T-cell (primary cell): Measurements from ENCODE around the gene USP30. TPM values are rescaled to one million over a fixed set of nuclear protein-coding genes. Genes with fewer than 3 reads are reported as not detected.
"Not testable (repeated sequence)": the region's sequence is repeated elsewhere in the genome, so short reads cannot be mapped to it uniquely, and the experiment has no call there.

Experiments
- ATAC-seq, 4 experiments: fragments of 200-7000 bp in 3 of 4; fragments of 150-1000 bp in 1 of 4; cut with Tn5 transposase; replicated peaks in 1 of 4; 1 replicate in 3 of 4; 2 replicates in 1 of 4; pipeline ENCODE4 v1.10.0; 2021; ENCODE audit warnings: moderate library complexity in 3 of 4, mild to moderate bottlenecking in 2 of 4, moderate number of reproducible peaks in 1 of 4
- CTCF ChIA-PET, 2 donors: fragments of 300-600 bp; sonication (Branson Sonifier 250); formaldehyde crosslinking; loops; one replicate each; lab custom pipeline; 2022; ENCODE audit warnings: antibody characterized with exemption in 2 of 2; lab: Charles Lee
- POLR2A ChIA-PET, 2 donors: fragments of 300-600 bp; sonication (Branson Sonifier 250); formaldehyde crosslinking; loops; one replicate each; lab custom pipeline; 2022; ENCODE audit warnings: antibody characterized with exemption in 2 of 2; lab: Charles Lee
- DNase-seq, 35 experiments: peaks; one replicate each; pipeline versions ENCODE4 v3.0.0 to v3.0.0-alpha.2; 2013 to 2023
- H3K27ac ChIP-seq: one replicate; pipeline ENCODE4 v1.5.1; 2013; ENCODE audit warnings: low read length
- H3K27me3 ChIP-seq, 2 experiments: replicated peaks in 1 of 2; 1 replicate in 1 of 2; 2 replicates in 1 of 2; pipeline versions ENCODE4 v1.6.1 to v1.7.0; 2013; ENCODE audit warnings: low read length in 1 of 2, mixed read lengths in 1 of 2; ENCODE audit not compliant: control insufficient read depth in 2 of 2, insufficient read depth in 2 of 2; ENCODE audit errors: extremely low read depth in 1 of 2
- H3K36me3 ChIP-seq, 2 donors: 1 replicate in 1 of 2; 2 replicates in 1 of 2; pipeline versions ENCODE4 v1.6.1 to v1.7.0; 2013; ENCODE audit warnings: low read length in 1 of 2; ENCODE audit not compliant: control insufficient read depth in 2 of 2, insufficient read depth in 1 of 2; ENCODE audit errors: extremely low read depth in 1 of 2
- H3K4me1 ChIP-seq, 2 experiments: 1 replicate in 1 of 2; 2 replicates in 1 of 2; pipeline versions ENCODE4 v1.6.1 to v1.7.0; 2013; ENCODE audit warnings: low read length in 2 of 2, mixed read lengths in 1 of 2; ENCODE audit not compliant: insufficient read depth in 2 of 2, control insufficient read depth in 1 of 2; ENCODE audit errors: extremely low read depth in 1 of 2
- H3K4me3 ChIP-seq, 2 donors: 1 replicate in 1 of 2; 2 replicates in 1 of 2; pipeline versions ENCODE4 v1.5.1 to v1.7.0; 2013; ENCODE audit warnings: mild to moderate bottlenecking in 2 of 2, low read length in 1 of 2, moderate library complexity in 1 of 2; ENCODE audit not compliant: control insufficient read depth in 1 of 2; ENCODE audit errors: extremely low read depth in 1 of 2
- H3K9me3 ChIP-seq: 2 replicates; pipeline ENCODE4 v1.7.0; 2013
- H3K27ac Mint-ChIP-seq, 2 donors: one replicate each; pipeline ENCODE4 v1.8.0; 2020 to 2021; ENCODE audit warnings: mild to moderate bottlenecking in 2 of 2, mixed read lengths in 2 of 2
- H3K27me3 Mint-ChIP-seq, 2 donors: one replicate each; pipeline ENCODE4 v1.8.0; 2021 to 2022; ENCODE audit warnings: mixed read lengths in 2 of 2
- H3K36me3 Mint-ChIP-seq: one replicate; pipeline ENCODE4 v1.8.0; 2021; ENCODE audit warnings: mixed read lengths
- H3K4me1 Mint-ChIP-seq, 3 donors: one replicate each; pipeline ENCODE4 v1.8.0; 2020 to 2022; ENCODE audit warnings: mixed read lengths in 3 of 3, mild to moderate bottlenecking in 1 of 3
- H3K4me3 Mint-ChIP-seq, 3 donors: one replicate each; pipeline ENCODE4 v1.8.0; 2020 to 2022; ENCODE audit warnings: mild to moderate bottlenecking in 3 of 3, mixed read lengths in 3 of 3, moderate library complexity in 3 of 3
- H3K9me3 Mint-ChIP-seq, 3 donors: one replicate each; pipeline ENCODE4 v1.8.0; 2020 to 2022; ENCODE audit warnings: mixed read lengths in 3 of 3
- WGBS: methylation state at CpG from one replicate; pipeline ENCODE4 v1.1.5; 2013; ENCODE audit warnings: missing lambda C conversion rate; ENCODE audit not compliant: insufficient coverage; 5-methylcytosine and 5-hydroxymethylcytosine counted together
- total RNA-seq, 35 experiments: library from RNA in 6 of 35; stranded (reverse) in 6 of 35; fragments of 120-200 nt in 1 of 35; gene quantifications; one replicate each; pipeline versions ENCODE4 v1.2.1 to v1.2.4 and lab custom pipeline; 2013 to 2026

Gene USP30
- total RNA-seq, 5 donors from 2014 or later (not counting 1 experiment from before 2014, with no cell fraction given), result 9.8 to 20.9 (median 13.9) TPM

GRCh38 chr12:109049794-109050193 is 2.6 kb upstream of the USP30 start:
- ATAC-seq, DNase-seq, H3K36me3 ChIP-seq, H3K27ac ChIP-seq, H3K9me3 ChIP-seq, H3K4me3 Mint-ChIP-seq, CTCF ChIA-PET, H3K36me3 Mint-ChIP-seq, POLR2A ChIA-PET, H3K27ac Mint-ChIP-seq, H3K27me3 ChIP-seq, H3K4me3 ChIP-seq, H3K27me3 Mint-ChIP-seq, H3K9me3 Mint-ChIP-seq: not testable (repeated sequence)
- WGBS, result 86% methylated on average over 6 of the region's 8 CpGs
- H3K4me1 Mint-ChIP-seq, result peaks cover 12 to 24% (median 17%) of the 10 kb centered on the region in 3 donors
- peaks cover 6 to 16% of the 10 kb centered on the region in 2 experiments for H3K4me1 ChIP-seq

- no peaks in the 10 kb centered on the region for H3K27me3 Mint-ChIP-seq
- POLR2A ChIA-PET, result interaction anchor here (0.6 to 0.7 kb wide), 2 partner anchors 11 to 1350 kb away, joined by 3 to 5 read pairs; no protein-coding TSS in a partner anchor
- H3K36me3 ChIP-seq, result peaks cover 0 to 2% of the 10 kb centered on the region in 2 donors
- H3K27me3 ChIP-seq, result no peaks in the 10 kb centered on the region
- CTCF ChIA-PET, result no interaction called here
- no CpG with 5 or more reads among the region's 6 CpGs for WGBS
- peak overlapping the region; percentile 92 for H3K27ac ChIP-seq
- H3K4me3 Mint-ChIP-seq, result peak overlapping the region; percentile 86 to 98 (median 90)
- peaks cover 6 to 16% of the 10 kb centered on the region in 2 experiments for H3K4me1 ChIP-seq
- no peak for ATAC-seq
- DNase-seq, result no peak
- H3K9me3 ChIP-seq, result no peaks in the 10 kb centered on the region
- no peaks in the 10 kb centered on the region for H3K9me3 Mint-ChIP-seq
- peak overlapping the region; percentile 89 to 93 for H3K27ac Mint-ChIP-seq
- peak overlapping the region; percentile 97 to 99 for H3K4me3 ChIP-seq
- peaks cover 4% of the 10 kb centered on the region for H3K36me3 Mint-ChIP-seq
- H3K4me1 Mint-ChIP-seq, result peaks cover 12 to 31% (median 19%) of the 10 kb centered on the region in 3 donors
Observed at GRCh38 chr12:109052097-109052413, 321 bp upstream of the USP30 start.

GRCh38 chr12:109053382-109054123 is 1.2 kb downstream of the USP30 start:
- no peaks in the 10 kb centered on the region for H3K9me3 Mint-ChIP-seq
- Histone ChIP-seq H3K27me3 (no peaks in the 10 kb centered on the region), H3K9me3 (no peaks in the 10 kb centered on the region), H3K4me3 (peak overlapping the region; percentile 97 to 99), H3K4me1 (peaks cover 6 to 16% of the 10 kb centered on the region in 2 experiments), H3K36me3 (peaks cover 3 to 11% of the 10 kb centered on the region in 2 donors), H3K27ac (peak overlapping the region; percentile 92)
- CTCF ChIA-PET, result interaction anchor here in 1 of 2 donors (0.5 to 1.5 kb wide), 4 partner anchors 31 to 248 kb away, joined by 3 to 8 read pairs (median 4); partner anchors contain the start of gene ALKBH2
- 15% methylated on average over 6 of the region's 9 CpGs for WGBS
- DNase-seq (peak in 12 of 35 experiments; percentile 2 to 70 (median 6)), ATAC-seq (peak; percentile 46 to 62 (median 52))
- POLR2A ChIA-PET, result no interaction called here
- peaks cover 12% of the 10 kb centered on the region for H3K36me3 Mint-ChIP-seq
- peak overlapping the region; percentile 93 for H3K27ac Mint-ChIP-seq
- H3K4me1 Mint-ChIP-seq, result peaks cover 12 to 31% (median 19%) of the 10 kb centered on the region in 3 donors
- H3K4me3 Mint-ChIP-seq, result peak overlapping the region; percentile 86 to 98 (median 90)
- H3K27me3 Mint-ChIP-seq, result no peaks in the 10 kb centered on the region

- no CpG with 5 or more reads among the region's 4 CpGs for WGBS
- H3K9me3 ChIP-seq, H3K27me3 Mint-ChIP-seq, H3K9me3 Mint-ChIP-seq, POLR2A ChIA-PET, H3K27me3 ChIP-seq, DNase-seq: not testable (repeated sequence)
- H3K27ac Mint-ChIP-seq, result peak overlapping the region; percentile 93
- H3K4me1 ChIP-seq, result peaks cover 6 to 16% of the 10 kb centered on the region in 2 experiments
- peaks cover 3 to 14% of the 10 kb centered on the region in 2 donors for H3K36me3 ChIP-seq
- H3K4me1 Mint-ChIP-seq, result peaks cover 12 to 31% (median 19%) of the 10 kb centered on the region in 3 donors
- CTCF ChIA-PET, result interaction anchor here in 1 of 2 donors (0.7 to 1.5 kb wide), 5 partner anchors 14 to 106 kb away, joined by 3 to 8 read pairs (median 4); partner anchors contain the start of gene ALKBH2
- peak overlapping the region in 1 of 2 donors; percentile 97 for H3K4me3 ChIP-seq
- peak overlapping the region; percentile 92 for H3K27ac ChIP-seq
- H3K36me3 Mint-ChIP-seq, result peaks cover 14% of the 10 kb centered on the region
- peak in 2 of 4 experiments; percentile 2 to 10 for ATAC-seq
- H3K4me3 Mint-ChIP-seq, result peak overlapping the region; percentile 86 to 98 (median 90)
Observed at GRCh38 chr12:109054124-109054513, 1.7 kb downstream of the USP30 start.

GRCh38 chr12:109054520-109054919 is 2.1 kb downstream of the USP30 start:
- ChIA-PET POLR2A (no interaction called here), CTCF (interaction anchor here in 1 of 2 donors (0.7 to 1.5 kb wide), 5 partner anchors 13 to 107 kb away, joined by 3 to 8 read pairs (median 4); partner anchors contain the start of gene ALKBH2)
- Mint-ChIP-seq H3K36me3 (peaks cover 15% of the 10 kb centered on the region), H3K9me3 (no peaks in the 10 kb centered on the region), H3K4me1 (peaks cover 12 to 31% (median 19%) of the 10 kb centered on the region in 3 donors), H3K27me3 (no peaks in the 10 kb centered on the region), H3K27ac (peak overlapping the region; percentile 74 to 93), H3K4me3 (no peak overlapping the region)
- Histone ChIP-seq H3K9me3 (no peaks in the 10 kb centered on the region), H3K27ac (peak overlapping the region; percentile 92), H3K36me3 (peaks cover 3 to 14% of the 10 kb centered on the region in 2 donors), H3K27me3 (no peaks in the 10 kb centered on the region), H3K4me3 (no peak overlapping the region), H3K4me1 (peaks cover 6 to 16% of the 10 kb centered on the region in 2 experiments)
- DNase-seq, result no peak
- ATAC-seq, result no peak

GRCh38 chr12:109056891-109057290 is 4.5 kb downstream of the USP30 start:
- Histone ChIP-seq H3K9me3 (no peaks in the 10 kb centered on the region), H3K4me3 (no peak overlapping the region), H3K27ac (no peak overlapping the region), H3K27me3 (no peaks in the 10 kb centered on the region), H3K36me3 (peaks cover 3 to 14% of the 10 kb centered on the region in 2 donors), H3K4me1 (peaks cover 6 to 16% of the 10 kb centered on the region in 2 experiments)
- Mint-ChIP-seq H3K36me3 (peaks cover 19% of the 10 kb centered on the region), H3K9me3 (no peaks in the 10 kb centered on the region), H3K4me1 (peaks cover 10 to 29% (median 15%) of the 10 kb centered on the region in 3 donors), H3K4me3 (no peak overlapping the region), H3K27me3 (no peaks in the 10 kb centered on the region), H3K27ac (no peak overlapping the region)
- ChIA-PET POLR2A (no interaction called here), CTCF (no interaction called here)
- no CpG with 5 or more reads among the region's 3 CpGs for WGBS
- DNase-seq (no peak), ATAC-seq (no peak)
